Testis (tissue), 3 donors: ENCODE data around the gene GREB1L. TPM values are rescaled to one million over a fixed set of nuclear protein-coding genes. Genes with fewer than 3 reads are reported as not detected.

ENCODE experiments used
- DNase-seq: peaks from one replicate; pipeline ENCODE4 v3.0.0-alpha.2; 2019
- H3K27ac ChIP-seq, 2 donors: fragments of 200-600 bp; sonication (generic); one replicate each; pipeline ENCODE4 v1.5.1; 2019
- H3K27me3 ChIP-seq: fragments of 200-600 bp; sonication (generic); one replicate; pipeline ENCODE4 v1.5.1; 2019
- H3K36me3 ChIP-seq: fragments of 200-600 bp; sonication (generic); one replicate; pipeline ENCODE4 v1.5.1; 2017; ENCODE audit warnings: low read depth; ENCODE audit errors: missing control alignments
- H3K4me1 ChIP-seq: fragments of 200-600 bp; sonication (generic); one replicate; pipeline ENCODE4 v1.5.1; 2019
- H3K4me3 ChIP-seq, 2 donors: fragments of 200-600 bp; sonication (generic); one replicate each; pipeline ENCODE4 v1.5.1; 2017 to 2019
- H3K9me3 ChIP-seq: fragments of 200-600 bp; sonication (generic); one replicate; pipeline ENCODE4 v1.5.1; 2017
- CTCF ChIP-seq, 3 experiments: fragments of 450-650 bp in 2 of 3; fragments of 200-600 bp in 1 of 3; sonication (generic) in 1 of 3; IDR thresholded peaks; one replicate each; pipeline ENCODE4 v1.5.1; 2016 to 2019; ENCODE audit warnings: antibody characterized with exemption in 3 of 3, mild to moderate bottlenecking in 2 of 3, moderate library complexity in 1 of 3
- POLR2A ChIP-seq: fragments of 450-650 bp; IDR thresholded peaks from one replicate; pipeline ENCODE4 v1.6.1; 2017; ENCODE audit warnings: antibody characterized with exemption, mild to moderate bottlenecking, moderate library complexity
- WGBS, 2 donors: methylation state at CpG; one replicate each; pipeline ENCODE4 v1.1.5; 2018; 5-methylcytosine and 5-hydroxymethylcytosine counted together
- intact Hi-C: fragments of 100-400 bp; cut with DNase I; formaldehyde crosslinking; loops from one replicate; pipeline ENCODE4 v1.15.1; 2023; ENCODE audit warnings: low total_unique reads
- polyA plus RNA-seq: library from polyadenylated mRNA; stranded (reverse); fragments of 350-450 nt; fragmentation: Illumina TruSeq; extraction: RNeasy Lipid Tissue Mini Kit (QIAGEN cat#74804); gene quantifications from one replicate; pipeline ENCODE4 v1.2.3, GENCODE V29; 2014; ENCODE audit warnings: low read depth, low replicate concordance; ENCODE audit not compliant: insufficient read depth
- total RNA-seq, 2 donors: library from RNA; depleted of rRNA; stranded (reverse); fragments of >200 nt; gene quantifications; one replicate each; pipeline ENCODE4 v1.2.3, GENCODE V29; 2016

The GREB1L gene
- total and polyA plus RNA-seq, 3 donors from 2014 or later: 11.9 to 40.6 (median 38.4) TPM

GRCh38 chr18:21456428-21457178 lies 214.6 kb downstream of the GREB1L start:
- Histone ChIP-seq H3K27ac (no peak overlapping the region), H3K36me3 (no peaks in the 10 kb centered on the region), H3K9me3 (no peaks in the 10 kb centered on the region), H3K4me3 (no peak overlapping the region), H3K27me3 (no peaks in the 10 kb centered on the region), H3K4me1 (no peaks in the 10 kb centered on the region)
- no peak for DNase-seq
- TF ChIP-seq CTCF (IDR thresholded peaks at IDR 0.05) (no peak), POLR2A (no peak)
- WGBS, 2 donors: 89 to 97% methylated on average over 5 of the region's 5 CpGs
- intact Hi-C loops: no loop called here

- Histone ChIP-seq H3K4me1 (no peaks in the 10 kb centered on the region), H3K27me3 (no peaks in the 10 kb centered on the region), H3K36me3 (no peaks in the 10 kb centered on the region), H3K27ac (no peak overlapping the region), H3K9me3 (no peaks in the 10 kb centered on the region), H3K4me3 (no peak overlapping the region)
- intact Hi-C loops: no loop called here
- TF ChIP-seq POLR2A: no peak
- TF ChIP-seq CTCF (IDR thresholded peaks at IDR 0.05): no peak
- no peak for DNase-seq
Measured at GRCh38 chr18:21457179-21457535, 215.1 kb downstream of the GREB1L start.

GRCh38 chr18:21458310-21458709 lies 216.3 kb downstream of the GREB1L start:
- 50 to 60% methylated on average over 1 of the region's 1 CpG for WGBS, 2 donors
- Histone ChIP-seq H3K9me3 (no peaks in the 10 kb centered on the region), H3K4me3 (no peak overlapping the region), H3K36me3 (no peaks in the 10 kb centered on the region), H3K27me3 (no peaks in the 10 kb centered on the region), H3K27ac (no peak overlapping the region), H3K4me1 (no peaks in the 10 kb centered on the region)
- TF ChIP-seq CTCF (IDR thresholded peaks at IDR 0.05): no peak
- no peak for TF ChIP-seq POLR2A
- intact Hi-C loops: no loop called here
- no peak for DNase-seq

GRCh38 chr18:21458788-21459187 lies 216.8 kb downstream of the GREB1L start:
- 70 to 79% methylated on average over 6 of the region's 6 CpGs for WGBS, 2 donors
- TF ChIP-seq CTCF (IDR thresholded peaks at IDR 0.05) (no peak), POLR2A (no peak)
- no peaks in the 10 kb centered on the region for H3K36me3 ChIP-seq
- intact Hi-C loops: no loop called here
- no peaks in the 10 kb centered on the region for H3K9me3 ChIP-seq
- no peak overlapping the region for H3K4me3 ChIP-seq
- H3K27ac ChIP-seq: no peak overlapping the region
- H3K27me3 ChIP-seq: no peaks in the 10 kb centered on the region
- no peak for DNase-seq
- H3K4me1 ChIP-seq: no peaks in the 10 kb centered on the region

GRCh38 chr18:21459706-21460286 lies 217.8 kb downstream of the GREB1L start:
- WGBS, 2 donors: 89 to 93% methylated on average over 10 of the region's 10 CpGs
- Histone ChIP-seq H3K27ac (no peak overlapping the region), H3K36me3 (no peaks in the 10 kb centered on the region), H3K4me1 (no peaks in the 10 kb centered on the region), H3K4me3 (no peak overlapping the region), H3K27me3 (no peaks in the 10 kb centered on the region), H3K9me3 (no peaks in the 10 kb centered on the region)
- no peak for DNase-seq
- TF ChIP-seq POLR2A (no peak), CTCF (IDR thresholded peaks at IDR 0.05) (no peak)
- intact Hi-C loops: no loop called here
